Mesenchymal stem cell (in vitro differentiated cells and primary cell): Measurements from ENCODE around the gene HBP1.
"Not testable (repeated sequence)": the region's sequence is repeated elsewhere in the genome, so short reads cannot be mapped to it uniquely, and the experiment has no call there.

Experiments used
- DNase-seq: peaks from one replicate; pipeline ENCODE4 v3.0.0-alpha.2; 2013
- H2AFZ ChIP-seq: one replicate; pipeline ENCODE4 v1.6.1; 2013; ENCODE audit warnings: low read depth, mild to moderate bottlenecking, control low read depth, inconsistent platforms, low read length, moderate library complexity
- H2AK5ac ChIP-seq: 2 replicates; pipeline ENCODE4 v1.6.1; 2013; ENCODE audit warnings: low read length, moderate library complexity, mild to moderate bottlenecking, inconsistent platforms; ENCODE audit not compliant: severe bottlenecking
- H2BK120ac ChIP-seq: one replicate; pipeline ENCODE4 v1.6.1; 2013; ENCODE audit warnings: low read depth, mild to moderate bottlenecking, inconsistent platforms, low read length, moderate library complexity
- H2BK12ac ChIP-seq, 2 experiments: one replicate each; pipeline ENCODE4 v1.6.1; 2013; ENCODE audit warnings: inconsistent platforms in 2 of 2, low read length in 2 of 2, mild to moderate bottlenecking in 2 of 2, moderate library complexity in 2 of 2, control low read depth in 1 of 2
- H2BK15ac ChIP-seq: one replicate; pipeline ENCODE4 v1.6.1; 2013; ENCODE audit warnings: mild to moderate bottlenecking, low read depth, inconsistent platforms; ENCODE audit not compliant: poor library complexity, severe bottlenecking
- H2BK5ac ChIP-seq: 2 replicates; pipeline ENCODE4 v1.6.1; 2013; ENCODE audit warnings: low read depth, mild to moderate bottlenecking, low read length, control low read depth, inconsistent platforms; ENCODE audit not compliant: poor library complexity, severe bottlenecking
- H3K14ac ChIP-seq, 2 experiments: one replicate each; pipeline ENCODE4 v1.6.1; 2013; ENCODE audit warnings: inconsistent platforms in 2 of 2, low read length in 2 of 2, control low read depth in 1 of 2, mild to moderate bottlenecking in 1 of 2, moderate library complexity in 1 of 2
- H3K18ac ChIP-seq, 2 experiments: one replicate each; pipeline ENCODE4 v1.6.1; 2013; ENCODE audit warnings: inconsistent platforms in 2 of 2, low read length in 2 of 2, control low read depth in 1 of 2, low read depth in 1 of 2, mild to moderate bottlenecking in 1 of 2
- H3K23ac ChIP-seq, 2 experiments: one replicate each; pipeline ENCODE4 v1.6.1; 2013; ENCODE audit warnings: inconsistent platforms in 2 of 2, low read length in 2 of 2, mild to moderate bottlenecking in 2 of 2, moderate library complexity in 2 of 2, control low read depth in 1 of 2
- H3K27ac ChIP-seq: 2 replicates; pipeline ENCODE4 v1.5.1; 2013; ENCODE audit warnings: mild to moderate bottlenecking, moderate library complexity, low read length, control low read depth, inconsistent platforms; ENCODE audit not compliant: poor library complexity, severe bottlenecking
- H3K27me3 ChIP-seq, 2 experiments: 2 replicates each; pipeline versions ENCODE4 v1.6.1 to v1.7.0; 2013; ENCODE audit warnings: low read length in 2 of 2, mild to moderate bottlenecking in 2 of 2, moderate library complexity in 2 of 2, control low read depth in 1 of 2, inconsistent platforms in 1 of 2; ENCODE audit not compliant: control insufficient read depth in 1 of 2, insufficient read depth in 1 of 2
- H3K36me3 ChIP-seq, 2 experiments: 2 replicates each; pipeline versions ENCODE4 v1.6.1 to v1.7.0; 2013; ENCODE audit warnings: low read length in 2 of 2, control low read depth in 1 of 2, inconsistent platforms in 1 of 2, low read depth in 1 of 2, mild to moderate bottlenecking in 1 of 2; ENCODE audit not compliant: insufficient read depth in 2 of 2, control insufficient read depth in 1 of 2
- H3K4ac ChIP-seq, 2 experiments: one replicate each; pipeline ENCODE4 v1.6.1; 2013; ENCODE audit warnings: inconsistent platforms in 2 of 2, low read length in 2 of 2, mild to moderate bottlenecking in 2 of 2, moderate library complexity in 2 of 2, control low read depth in 1 of 2, low read depth in 1 of 2
- H3K4me1 ChIP-seq: 2 replicates; pipeline ENCODE4 v1.6.1; 2013; ENCODE audit warnings: low read depth, low read length, control low read depth; ENCODE audit not compliant: control insufficient read depth, insufficient read depth
- H3K4me2 ChIP-seq: 2 replicates; pipeline ENCODE4 v1.6.1; 2013; ENCODE audit warnings: low read length, mild to moderate bottlenecking, inconsistent platforms; ENCODE audit not compliant: poor library complexity, severe bottlenecking
- H3K4me3 ChIP-seq, 2 experiments: 2 replicates each; pipeline versions ENCODE4 v1.5.1 to v1.7.0; 2013; ENCODE audit warnings: low read length in 2 of 2, mild to moderate bottlenecking in 2 of 2, control low read depth in 1 of 2, low read depth in 1 of 2; ENCODE audit not compliant: insufficient read depth in 1 of 2
- H3K79me1 ChIP-seq: replicated peaks from 2 replicates; pipeline ENCODE4 v1.6.1; 2013; ENCODE audit warnings: mild to moderate bottlenecking, control low read depth, low read length, inconsistent platforms; ENCODE audit not compliant: poor library complexity, severe bottlenecking
- H3K9ac ChIP-seq: 2 replicates; pipeline ENCODE4 v1.7.0; 2013; ENCODE audit warnings: mild to moderate bottlenecking, low read length, moderate library complexity
- H3K9me3 ChIP-seq: 2 replicates; pipeline ENCODE4 v1.7.0; 2013; ENCODE audit warnings: mild to moderate bottlenecking, low read length; ENCODE audit not compliant: control insufficient read depth
- H4K8ac ChIP-seq: one replicate; pipeline ENCODE4 v1.6.1; 2013; ENCODE audit warnings: inconsistent platforms, mild to moderate bottlenecking, low read length, moderate library complexity
- H4K91ac ChIP-seq: one replicate; pipeline ENCODE4 v1.6.1; 2013; ENCODE audit warnings: mild to moderate bottlenecking, low read length, inconsistent platforms
- WGBS: methylation state at CpG from one replicate; pipeline ENCODE4 v1.1.7; 2013; ENCODE audit warnings: mixed read lengths; 5-methylcytosine and 5-hydroxymethylcytosine counted together

The HBP1 gene

DNA sequence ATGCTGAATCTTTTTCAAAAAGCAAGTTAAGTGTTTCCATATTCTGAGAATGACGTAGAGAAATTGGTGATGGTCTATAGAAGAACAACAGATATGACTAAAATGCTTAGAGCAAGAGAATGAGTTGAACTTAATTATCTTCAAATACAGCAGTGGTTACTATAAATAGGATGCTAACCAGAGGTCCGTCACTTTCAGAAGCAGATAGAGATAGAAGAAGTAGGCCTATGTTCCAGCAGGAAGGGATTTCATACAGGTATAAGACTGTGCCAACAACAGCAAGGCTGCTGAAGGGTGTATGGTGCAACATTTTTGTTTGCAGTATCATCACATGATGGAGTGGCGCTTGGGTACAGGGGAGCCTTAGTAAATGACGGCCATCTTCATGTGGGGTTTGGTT lies 68.6 kb downstream of the HBP1 start:
- H2BK15ac ChIP-seq: no peak overlapping the region
- no peak overlapping the region for H3K23ac ChIP-seq
- H2BK12ac ChIP-seq: no peak overlapping the region
- no peak overlapping the region for H2AK5ac ChIP-seq
- no peak overlapping the region for H3K4me3 ChIP-seq
- H3K4ac ChIP-seq: no peak overlapping the region
- H4K91ac ChIP-seq: no peak overlapping the region
- no peaks in the 10 kb centered on the region for H3K9me3 ChIP-seq
- no peak for DNase-seq
- no peak overlapping the region for H3K9ac ChIP-seq
- WGBS: 100% methylated on average over 4 of the region's 4 CpGs
- peaks cover 2% of the 10 kb centered on the region for H3K79me1 ChIP-seq
- H2BK5ac ChIP-seq: no peak overlapping the region
- H3K4me1 ChIP-seq: peaks cover 3% of the 10 kb centered on the region
- no peak overlapping the region for H4K8ac ChIP-seq
- no peak overlapping the region for H2AFZ ChIP-seq
- H3K18ac ChIP-seq: no peak overlapping the region
- no peak overlapping the region for H2BK120ac ChIP-seq
- H3K27ac ChIP-seq: no peak overlapping the region
- H3K14ac ChIP-seq: no peak overlapping the region
- no peaks in the 10 kb centered on the region for H3K27me3 ChIP-seq
- H3K36me3 ChIP-seq: peaks cover 0 to 6% of the 10 kb centered on the region in 2 experiments
- H3K4me2 ChIP-seq: no peak overlapping the region

DNA sequence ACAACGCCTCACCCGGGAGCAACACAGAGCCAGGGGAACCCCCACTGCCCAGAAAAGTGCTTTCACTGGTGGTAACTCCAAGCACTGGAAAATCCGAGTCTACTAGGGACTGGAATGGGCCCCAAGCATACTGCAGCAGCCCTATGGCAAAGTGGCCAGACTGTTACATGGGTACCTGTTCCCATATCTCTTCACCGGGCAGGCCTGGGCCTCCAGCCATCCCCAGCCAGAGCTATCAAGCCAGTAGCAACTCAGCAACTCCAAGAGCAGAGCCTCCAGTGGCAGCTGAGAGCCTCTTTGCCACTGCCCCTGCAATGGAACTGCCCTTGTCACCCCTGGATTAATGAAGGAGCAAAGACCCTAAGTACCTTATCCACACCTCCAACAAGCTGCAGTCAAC lies 73.5 kb downstream of the HBP1 start:
- Histone ChIP-seq H3K27ac (no peak overlapping the region), H3K79me1 (peaks cover 8% of the 10 kb centered on the region), H2BK120ac (no peak overlapping the region), H3K14ac (no peak overlapping the region), H2BK5ac (no peak overlapping the region), H3K4ac (no peak overlapping the region), H2AK5ac (no peak overlapping the region), H4K8ac (no peak overlapping the region), H3K4me1 (no peaks in the 10 kb centered on the region), H2AFZ (no peak overlapping the region), H2BK15ac (no peak overlapping the region), H2BK12ac (no peak overlapping the region), H3K4me2 (no peak overlapping the region), H4K91ac (no peak overlapping the region), H3K36me3 (peaks cover 0 to 19% of the 10 kb centered on the region in 2 experiments), H3K9me3 (peaks cover 35% of the 10 kb centered on the region), H3K18ac (no peak overlapping the region), H3K23ac (no peak overlapping the region), H3K4me3 (no peak overlapping the region), H3K27me3 (no peaks in the 10 kb centered on the region), H3K9ac (no peak overlapping the region)
- 90% methylated on average over 4 of the region's 4 CpGs for WGBS
- no peak for DNase-seq

DNA sequence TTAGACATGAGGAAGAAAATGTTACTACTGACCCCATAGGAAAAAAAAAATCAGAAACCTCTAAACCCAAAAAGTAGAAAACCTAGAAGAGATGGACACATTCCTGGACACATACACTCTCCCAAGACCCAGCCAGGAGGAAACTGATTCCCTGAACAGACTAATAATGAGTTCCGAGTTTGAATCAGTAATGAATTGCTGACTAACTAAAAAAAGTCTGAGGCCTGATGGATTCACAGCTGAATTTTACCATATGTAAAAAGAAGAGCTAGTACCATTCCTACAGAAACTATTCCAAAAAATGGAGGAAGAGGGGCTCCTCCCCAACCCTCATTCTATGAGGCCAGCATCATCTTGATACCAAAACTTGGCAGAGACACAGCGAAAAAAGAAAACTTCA lies 75.8 kb downstream of the HBP1 start:
- no peaks in the 10 kb centered on the region for H3K27me3 ChIP-seq
- H3K4me2 ChIP-seq: no peak overlapping the region
- H3K14ac ChIP-seq: no peak overlapping the region
- peaks cover 35% of the 10 kb centered on the region for H3K9me3 ChIP-seq
- H4K8ac ChIP-seq: no peak overlapping the region
- H3K4me3 ChIP-seq: no peak overlapping the region
- WGBS: 100% methylated on average over 1 of the region's 2 CpGs
- no peak overlapping the region for H2BK15ac ChIP-seq
- H2AFZ ChIP-seq: no peak overlapping the region
- H3K4me1 ChIP-seq: no peaks in the 10 kb centered on the region
- no peak overlapping the region for H2BK120ac ChIP-seq
- H3K18ac ChIP-seq: no peak overlapping the region
- peaks cover 8% of the 10 kb centered on the region for H3K79me1 ChIP-seq
- no peak overlapping the region for H3K9ac ChIP-seq
- no peak overlapping the region for H4K91ac ChIP-seq
- H3K27ac ChIP-seq: no peak overlapping the region
- H2BK5ac ChIP-seq: no peak overlapping the region
- no peak overlapping the region for H2BK12ac ChIP-seq
- DNase-seq: no peak
- no peak overlapping the region for H2AK5ac ChIP-seq
- H3K36me3 ChIP-seq: peaks cover 0 to 29% of the 10 kb centered on the region in 2 experiments
- H3K4ac ChIP-seq: no peak overlapping the region
- H3K23ac ChIP-seq: no peak overlapping the region

DNA sequence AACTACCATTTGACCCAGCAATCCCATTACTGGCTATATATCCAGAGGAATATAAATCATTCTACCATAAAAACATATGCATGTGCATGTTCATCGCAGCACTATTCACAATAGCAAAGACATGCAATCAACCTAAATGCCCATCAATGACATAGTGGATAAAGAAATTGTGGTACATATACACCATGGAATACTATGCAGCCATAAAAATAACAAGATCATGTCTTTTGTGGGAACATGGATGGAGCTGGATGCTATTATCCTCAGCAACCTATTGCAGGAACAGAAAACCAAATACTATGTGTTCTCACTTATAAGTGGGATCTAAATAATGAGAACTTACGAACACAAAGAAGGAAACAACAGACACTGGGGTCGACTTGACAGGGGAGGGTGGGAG lies 78.0 kb downstream of the HBP1 start:
- not testable (repeated sequence) for H3K18ac ChIP-seq, H3K4me3 ChIP-seq, H3K4me1 ChIP-seq, H2BK12ac ChIP-seq, H3K9ac ChIP-seq, H3K14ac ChIP-seq, H3K4ac ChIP-seq, H4K8ac ChIP-seq, H2BK5ac ChIP-seq, H4K91ac ChIP-seq, H3K27ac ChIP-seq, H2BK120ac ChIP-seq, H2AK5ac ChIP-seq, H3K23ac ChIP-seq, DNase-seq, H3K4me2 ChIP-seq, H3K27me3 ChIP-seq, H2AFZ ChIP-seq, H2BK15ac ChIP-seq, H3K79me1 ChIP-seq
- peaks cover 0 to 29% of the 10 kb centered on the region in 2 experiments for H3K36me3 ChIP-seq
- peaks cover 35% of the 10 kb centered on the region for H3K9me3 ChIP-seq
- 89% methylated on average over 2 of the region's 3 CpGs for WGBS
